Effector memory CD8-positive, alpha-beta T cell (primary cell): ENCODE data around the gene CLEC4D.
"Not testable (repeated sequence)": the region's sequence is repeated elsewhere in the genome, so short reads cannot be mapped to it uniquely, and the experiment has no call there.

Experiments used
- ATAC-seq: fragments of 150-1000 bp; cut with Tn5 transposase; replicated peaks from 2 replicates; pipeline ENCODE4 v1.10.0; 2021; ENCODE audit warnings: mild to moderate bottlenecking, moderate library complexity
- DNase-seq, 3 experiments: peaks; one replicate each; pipeline ENCODE4 v3.0.0; 2021
- H3K27ac Mint-ChIP-seq, 2 donors: one replicate each; pipeline ENCODE4 v1.8.0; 2022; ENCODE audit warnings: mild to moderate bottlenecking in 2 of 2, mixed read lengths in 2 of 2, moderate library complexity in 2 of 2
- H3K27me3 Mint-ChIP-seq, 2 donors: one replicate each; pipeline ENCODE4 v1.8.0; 2022; ENCODE audit warnings: mixed read lengths in 2 of 2
- H3K36me3 Mint-ChIP-seq: one replicate; pipeline ENCODE4 v1.8.0; 2022; ENCODE audit warnings: mild to moderate bottlenecking, moderate library complexity, mixed read lengths; ENCODE audit not compliant: insufficient read depth
- H3K4me1 Mint-ChIP-seq, 2 donors: one replicate each; pipeline ENCODE4 v1.8.0; 2022; ENCODE audit warnings: low read depth in 2 of 2, mixed read lengths in 2 of 2
- H3K4me3 Mint-ChIP-seq, 2 donors: one replicate each; pipeline ENCODE4 v1.8.0; 2022; ENCODE audit warnings: mild to moderate bottlenecking in 2 of 2, mixed read lengths in 2 of 2, moderate library complexity in 2 of 2
- H3K9me3 Mint-ChIP-seq, 2 donors: one replicate each; pipeline ENCODE4 v1.8.0; 2022; ENCODE audit warnings: mixed read lengths in 2 of 2
- total RNA-seq, 9 experiments: gene quantifications; one replicate each; lab custom pipeline; 2026; lab: John Stamatoyannopoulos, UW

Gene CLEC4D
- total RNA-seq, result 0 reads per million in 9 experiments

DNA sequence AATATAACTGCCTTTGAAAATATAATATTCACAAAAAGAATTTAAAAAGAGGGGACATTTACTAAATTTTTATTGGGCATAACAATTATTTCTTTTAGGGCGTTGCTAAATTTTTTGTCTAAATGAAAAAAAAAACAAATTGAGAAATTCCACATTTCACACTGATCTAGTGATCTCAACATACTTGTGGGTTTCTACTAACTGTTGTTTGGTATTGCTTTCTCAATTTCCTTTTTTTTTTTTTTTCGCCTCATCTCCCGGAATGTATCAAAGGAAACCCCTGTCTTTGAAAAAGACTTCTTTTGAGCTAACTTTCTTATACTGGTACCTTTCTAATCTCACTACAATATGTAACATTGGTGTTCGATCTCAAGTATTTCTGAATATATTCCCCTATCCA, at the start of gene CLEC4D:
Gene CLEC4D, plus strand, starts transcription at position 248 of the 400 bp plus-strand sequence. CDS start 230 bp downstream, outside the sequence.
- no peaks in the 10 kb centered on the region for H3K36me3 Mint-ChIP-seq
- H3K4me1 Mint-ChIP-seq, result peaks cover 0 to 2% of the 10 kb centered on the region in 2 donors
- no peak for ATAC-seq
- H3K4me3 Mint-ChIP-seq, result no peak within 1 kb of the TSS
- H3K27ac Mint-ChIP-seq, result no peak within 1 kb of the TSS
- no peaks in the 10 kb centered on the region for H3K9me3 Mint-ChIP-seq
- DNase-seq, result no peak
- H3K27me3 Mint-ChIP-seq, result peaks cover 49 to 54% of the 10 kb centered on the region in 2 donors

- ATAC-seq, result no peak
- no peaks in the 10 kb centered on the region for H3K4me1 Mint-ChIP-seq
- no peak overlapping the region for H3K27ac Mint-ChIP-seq
- H3K4me3 Mint-ChIP-seq, result no peak overlapping the region
- H3K27me3 Mint-ChIP-seq, result peaks cover 30 to 36% of the 10 kb centered on the region in 2 donors
- DNase-seq, result no peak
- H3K36me3 Mint-ChIP-seq, result no peaks in the 10 kb centered on the region
- no peaks in the 10 kb centered on the region for H3K9me3 Mint-ChIP-seq
These were observed 47.9 kb upstream of the CLEC4D start for GRCh38 chr12:8465301-8465996.

GRCh38 chr12:8466241-8466640, 47.1 kb upstream of the CLEC4D start:
- H3K9me3 Mint-ChIP-seq, result no peaks in the 10 kb centered on the region
- H3K27ac Mint-ChIP-seq, result no peak overlapping the region
- peaks cover 28 to 33% of the 10 kb centered on the region in 2 donors for H3K27me3 Mint-ChIP-seq
- no peaks in the 10 kb centered on the region for H3K36me3 Mint-ChIP-seq
- DNase-seq (no peak), ATAC-seq (no peak)
- H3K4me1 Mint-ChIP-seq, result no peaks in the 10 kb centered on the region
- H3K4me3 Mint-ChIP-seq, result no peak overlapping the region

DNA sequence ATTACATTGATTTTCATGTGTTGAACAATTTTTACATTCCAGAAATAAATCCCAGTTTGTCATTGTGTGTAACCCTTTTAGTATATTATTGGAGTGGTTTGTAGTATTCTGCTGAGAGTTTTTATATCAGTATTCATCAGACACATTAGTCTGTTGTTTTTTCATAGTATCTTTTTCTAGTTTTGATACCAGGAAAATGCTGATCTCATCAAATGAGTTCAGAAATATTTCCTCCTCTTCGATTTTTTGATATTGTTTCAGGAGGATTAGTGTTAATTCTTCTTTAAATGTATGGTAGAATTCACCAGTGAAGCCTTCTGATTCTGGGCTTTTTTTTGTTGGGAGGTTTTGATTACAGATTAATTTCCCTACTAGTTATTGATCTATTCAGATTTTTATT, 42.2 kb upstream of the CLEC4D start:
- Mint-ChIP-seq H3K9me3 (no peaks in the 10 kb centered on the region), H3K36me3 (no peaks in the 10 kb centered on the region), H3K27me3 (peaks cover 48 to 53% of the 10 kb centered on the region in 2 donors), H3K4me1 (no peaks in the 10 kb centered on the region), H3K27ac (no peak overlapping the region), H3K4me3 (no peak overlapping the region)
- ATAC-seq, result no peak
- DNase-seq, result no peak

DNA sequence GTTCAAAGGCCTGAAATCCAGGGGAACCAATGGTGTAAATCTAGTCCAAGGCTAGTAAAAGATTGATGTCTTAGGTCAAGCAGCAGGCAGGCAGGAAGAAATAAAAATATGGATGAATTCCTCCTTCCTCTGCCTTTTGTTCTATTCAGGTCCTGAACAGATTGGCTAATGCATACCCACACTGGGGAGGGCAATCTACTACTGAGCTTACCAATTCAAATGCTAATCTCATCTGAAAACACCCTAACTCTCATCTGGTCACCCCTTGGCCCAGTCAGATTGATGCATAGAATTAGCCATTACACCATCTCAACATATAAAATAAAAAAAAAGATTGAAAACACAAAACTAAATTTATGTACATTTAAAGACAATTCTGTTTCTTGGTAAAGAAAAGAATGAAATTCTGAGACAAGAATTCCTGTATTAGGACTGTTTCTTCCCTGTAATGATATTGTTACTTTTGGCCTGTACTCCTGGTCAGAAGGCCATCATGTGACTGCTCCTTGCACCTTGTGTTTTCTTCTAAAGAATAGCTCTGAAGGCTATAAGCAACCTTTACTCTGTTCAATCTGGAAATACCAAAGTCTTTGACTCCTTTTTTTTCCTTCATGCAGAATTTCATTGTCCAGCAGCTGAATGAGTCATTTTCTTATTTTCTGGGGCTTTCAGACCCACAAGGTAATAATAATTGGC, 37.6 kb upstream of the CLEC4D start:
- Mint-ChIP-seq H3K27me3 (peaks cover 25 to 45% of the 10 kb centered on the region in 2 donors), H3K4me1 (no peaks in the 10 kb centered on the region), H3K27ac (no peak overlapping the region), H3K9me3 (no peaks in the 10 kb centered on the region), H3K36me3 (no peaks in the 10 kb centered on the region), H3K4me3 (no peak overlapping the region)
- DNase-seq (no peak), ATAC-seq (no peak)

GRCh38 chr12:8482571-8483061, 30.7 kb upstream of the CLEC4D start:
- no peaks in the 10 kb centered on the region for H3K9me3 Mint-ChIP-seq
- no peak for DNase-seq
- H3K4me1 Mint-ChIP-seq, result peaks cover 4 to 8% of the 10 kb centered on the region in 2 donors
- H3K36me3 Mint-ChIP-seq, result no peaks in the 10 kb centered on the region
- peaks cover 26 to 36% of the 10 kb centered on the region in 2 donors for H3K27me3 Mint-ChIP-seq
- no peak overlapping the region for H3K27ac Mint-ChIP-seq
- ATAC-seq, result no peak
- H3K4me3 Mint-ChIP-seq, result no peak overlapping the region

- no peak for DNase-seq
These were observed 30.2 kb upstream of the CLEC4D start for GRCh38 chr12:8483079-8483478.

GRCh38 chr12:8491646-8492530, 21.4 kb upstream of the CLEC4D start:
- peaks cover 7 to 13% of the 10 kb centered on the region in 2 donors for H3K4me1 Mint-ChIP-seq
- ATAC-seq (no peak), DNase-seq (no peak)
- no peaks in the 10 kb centered on the region for H3K9me3 Mint-ChIP-seq
- peak overlapping the region; percentile 64 to 91 for H3K27ac Mint-ChIP-seq
- peaks cover 2% of the 10 kb centered on the region for H3K36me3 Mint-ChIP-seq
- no peaks in the 10 kb centered on the region for H3K27me3 Mint-ChIP-seq
- no peak overlapping the region for H3K4me3 Mint-ChIP-seq

More at GRCh38 chr12:8483079-8483478, 30.2 kb upstream of the CLEC4D start:
- Mint-ChIP-seq H3K4me3 (no peak overlapping the region), H3K9me3 (no peaks in the 10 kb centered on the region), H3K4me1 (peaks cover 4 to 8% of the 10 kb centered on the region in 2 donors), H3K36me3 (no peaks in the 10 kb centered on the region), H3K27me3 (peaks cover 24 to 32% of the 10 kb centered on the region in 2 donors), H3K27ac (no peak overlapping the region)
- ATAC-seq, result no peak

DNA sequence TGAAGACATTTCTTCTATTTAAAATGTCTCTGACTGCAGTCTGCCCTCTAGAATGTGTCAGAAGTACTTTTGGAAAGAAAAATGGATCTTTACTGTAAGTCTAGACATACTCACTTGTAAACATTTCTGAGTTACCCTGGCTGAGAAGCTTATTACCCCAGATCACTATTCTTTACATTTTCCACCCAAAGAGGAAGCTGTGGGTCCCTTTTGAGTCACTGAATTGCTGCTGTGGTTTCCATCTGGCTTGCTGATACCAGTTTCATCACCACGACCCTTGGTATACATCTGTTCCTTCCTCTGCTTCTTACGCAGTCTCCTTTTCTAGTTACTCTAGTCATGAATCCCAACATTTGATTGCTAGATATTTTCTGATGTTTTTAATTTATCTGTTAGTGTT, 20.2 kb upstream of the CLEC4D start:
- peak; percentile 4 to 23 (median 12) for DNase-seq

DNA sequence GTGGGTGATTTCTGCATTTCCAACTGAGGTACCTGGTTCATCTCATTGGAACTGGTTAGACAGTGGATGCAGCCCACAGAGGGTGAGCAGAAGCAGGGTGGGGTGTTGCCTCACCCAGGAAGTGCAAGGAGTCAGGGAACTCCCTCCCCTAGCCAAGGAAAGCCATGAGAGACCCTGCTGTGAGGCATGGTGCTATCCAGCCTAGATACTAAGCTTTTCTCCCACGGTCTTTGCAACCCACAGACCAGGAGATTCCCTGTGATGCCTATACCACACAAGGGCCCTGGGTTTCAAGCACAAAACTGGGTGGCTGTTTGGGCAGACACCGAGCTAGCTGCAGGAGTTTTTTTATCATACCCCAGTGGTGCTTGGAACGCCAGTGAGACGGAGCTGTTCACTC, 17.6 kb upstream of the CLEC4D start:
- not testable (repeated sequence) for H3K36me3 Mint-ChIP-seq, DNase-seq, H3K4me3 Mint-ChIP-seq, H3K9me3 Mint-ChIP-seq, ATAC-seq, H3K27ac Mint-ChIP-seq
- H3K4me1 Mint-ChIP-seq, result peaks cover 7 to 13% of the 10 kb centered on the region in 2 donors
- H3K27me3 Mint-ChIP-seq, result peaks cover 8 to 11% of the 10 kb centered on the region in 2 donors

More for the DNA sequence above, 20.2 kb upstream of the CLEC4D start:
- peak overlapping the region; percentile 64 to 91 for H3K27ac Mint-ChIP-seq
- peak; percentile 95 for ATAC-seq
- H3K4me3 Mint-ChIP-seq, result no peak overlapping the region
- H3K36me3 Mint-ChIP-seq, result peaks cover 2% of the 10 kb centered on the region
- H3K4me1 Mint-ChIP-seq, result peaks cover 7 to 13% of the 10 kb centered on the region in 2 donors
- H3K9me3 Mint-ChIP-seq, result no peaks in the 10 kb centered on the region
- no peaks in the 10 kb centered on the region for H3K27me3 Mint-ChIP-seq

DNA sequence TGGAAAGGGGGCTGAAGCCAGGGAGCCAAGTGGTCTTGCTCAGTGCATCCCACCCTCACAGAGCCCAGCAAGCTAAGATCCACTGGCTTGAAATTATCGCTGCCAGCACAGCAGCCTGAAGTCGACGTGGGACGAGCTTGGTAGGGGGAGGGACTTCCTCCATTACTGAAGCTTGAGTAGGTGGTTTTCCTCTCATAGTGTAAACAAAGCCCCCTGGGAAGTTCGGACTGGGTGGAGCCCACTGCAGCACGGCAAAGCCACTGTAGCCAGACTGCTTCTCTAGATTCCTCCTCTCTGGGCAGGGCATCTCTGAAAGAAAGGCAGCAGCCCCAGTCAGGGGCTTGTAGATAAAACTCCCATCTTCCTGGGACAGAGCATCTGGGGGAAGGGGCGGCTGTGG, 17.2 kb upstream of the CLEC4D start:
- H3K27ac Mint-ChIP-seq, H3K9me3 Mint-ChIP-seq, H3K36me3 Mint-ChIP-seq, DNase-seq, H3K4me3 Mint-ChIP-seq, ATAC-seq: not testable (repeated sequence)
- Mint-ChIP-seq H3K4me1 (peaks cover 7 to 13% of the 10 kb centered on the region in 2 donors), H3K27me3 (peaks cover 8 to 11% of the 10 kb centered on the region in 2 donors)

DNA sequence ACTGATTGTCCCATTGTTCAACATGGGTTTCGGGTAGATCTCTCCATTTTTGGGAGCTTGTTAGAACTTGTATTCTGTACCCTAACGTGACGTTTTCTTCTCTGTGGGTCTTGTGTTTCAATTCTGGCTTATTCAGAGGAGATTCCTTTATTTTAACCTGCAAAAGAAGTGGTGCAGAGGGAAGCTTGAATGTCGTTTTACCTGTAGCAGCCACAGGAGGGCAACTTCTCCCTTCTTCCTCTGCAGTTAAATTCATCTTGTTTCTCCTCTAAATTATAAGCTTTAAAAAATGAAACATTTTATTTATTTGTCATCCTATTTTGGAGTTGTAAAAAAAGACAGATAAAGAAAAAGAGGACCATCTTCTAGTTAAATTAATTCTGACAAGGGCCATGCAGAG, 13.7 kb upstream of the CLEC4D start:
- Mint-ChIP-seq H3K4me1 (peaks cover 3 to 8% of the 10 kb centered on the region in 2 donors), H3K27ac (no peak overlapping the region), H3K9me3 (no peaks in the 10 kb centered on the region), H3K4me3 (no peak overlapping the region), H3K27me3 (peaks cover 8 to 11% of the 10 kb centered on the region in 2 donors), H3K36me3 (no peaks in the 10 kb centered on the region)
- no peak for ATAC-seq
- no peak for DNase-seq

GRCh38 chr12:8501720-8502119, 11.6 kb upstream of the CLEC4D start:
- Mint-ChIP-seq H3K9me3 (no peaks in the 10 kb centered on the region), H3K27me3 (peaks cover 8 to 11% of the 10 kb centered on the region in 2 donors), H3K4me1 (peaks cover 3 to 8% of the 10 kb centered on the region in 2 donors), H3K27ac (no peak overlapping the region), H3K36me3 (no peaks in the 10 kb centered on the region), H3K4me3 (no peak overlapping the region)
- DNase-seq (no peak), ATAC-seq (peak; percentile 65)
